Measurements from ENCODE around the gene ZZZ3. TPM values are rescaled to one million over a fixed set of nuclear protein-coding genes. Genes with fewer than 3 reads are reported as not detected.

Gene ZZZ3
- total RNA-seq, 1 donor from 2014 or later = 30.3 TPM

- no peak for DNase-seq
- ATAC-seq (ENCODE audit: poor library complexity) = no peak
- intact Hi-C loops (cut with DNase I) = no loop called here
These were observed 43.4 kb downstream of the ZZZ3 start for GRCh38 chr1:77639056-77639455.

GRCh38 chr1:77636864-77637263 is 45.6 kb downstream of the ZZZ3 start:
- ATAC-seq (ENCODE audit: poor library complexity) = no peak
- no peak for DNase-seq
- intact Hi-C loops (cut with DNase I) = no loop called here

Other genes starting within 250 kb of the ZZZ3 start
- gene USP33, start 77.2 kb upstream of the ZZZ3 start, total RNA-seq = 22.0 TPM
- gene MIGA1, start 97.0 kb upstream of the ZZZ3 start, total RNA-seq = 8.7 TPM
- 370 TPM for gene NEXN, start 206.0 kb upstream of the ZZZ3 start, total RNA-seq